ENCODE measurements around the gene RHOD. TPM values are rescaled to one million over a fixed set of nuclear protein-coding genes. Genes with fewer than 3 reads are reported as not detected.

RHOD gene
- total RNA-seq, 1 experiment from 2014 or later = 33.5 TPM

DNA sequence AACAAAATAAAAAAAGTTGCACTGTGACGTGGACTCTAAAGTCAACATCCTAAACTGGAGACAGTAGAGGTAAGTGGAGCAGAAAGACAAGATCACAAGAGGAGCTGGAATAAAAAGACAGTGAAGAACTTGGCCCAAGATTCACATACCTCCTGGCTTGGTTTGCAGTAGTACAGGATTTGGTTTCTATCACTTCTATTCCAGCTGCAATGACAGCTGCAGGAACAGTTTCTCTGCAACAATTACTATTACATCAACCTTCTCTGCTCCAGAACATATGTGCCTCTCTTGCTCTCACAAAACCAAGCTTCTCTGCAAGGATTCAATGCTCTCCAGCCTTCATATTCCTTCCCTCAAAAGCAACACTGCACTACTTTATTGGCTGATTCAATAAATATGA lies 54.6 kb downstream of the RHOD start:
- TF ChIP-seq, protein P1, sequence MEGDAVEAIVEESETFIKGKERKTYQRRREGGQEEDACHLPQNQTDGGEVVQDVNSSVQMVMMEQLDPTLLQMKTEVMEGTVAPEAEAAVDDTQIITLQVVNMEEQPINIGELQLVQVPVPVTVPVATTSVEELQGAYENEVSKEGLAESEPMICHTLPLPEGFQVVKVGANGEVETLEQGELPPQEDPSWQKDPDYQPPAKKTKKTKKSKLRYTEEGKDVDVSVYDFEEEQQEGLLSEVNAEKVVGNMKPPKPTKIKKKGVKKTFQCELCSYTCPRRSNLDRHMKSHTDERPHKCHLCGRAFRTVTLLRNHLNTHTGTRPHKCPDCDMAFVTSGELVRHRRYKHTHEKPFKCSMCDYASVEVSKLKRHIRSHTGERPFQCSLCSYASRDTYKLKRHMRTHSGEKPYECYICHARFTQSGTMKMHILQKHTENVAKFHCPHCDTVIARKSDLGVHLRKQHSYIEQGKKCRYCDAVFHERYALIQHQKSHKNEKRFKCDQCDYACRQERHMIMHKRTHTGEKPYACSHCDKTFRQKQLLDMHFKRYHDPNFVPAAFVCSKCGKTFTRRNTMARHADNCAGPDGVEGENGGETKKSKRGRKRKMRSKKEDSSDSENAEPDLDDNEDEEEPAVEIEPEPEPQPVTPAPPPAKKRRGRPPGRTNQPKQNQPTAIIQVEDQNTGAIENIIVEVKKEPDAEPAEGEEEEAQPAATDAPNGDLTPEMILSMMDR (IDR thresholded peaks at IDR 0.05) = no peak
- TF ChIP-seq, protein P2, sequence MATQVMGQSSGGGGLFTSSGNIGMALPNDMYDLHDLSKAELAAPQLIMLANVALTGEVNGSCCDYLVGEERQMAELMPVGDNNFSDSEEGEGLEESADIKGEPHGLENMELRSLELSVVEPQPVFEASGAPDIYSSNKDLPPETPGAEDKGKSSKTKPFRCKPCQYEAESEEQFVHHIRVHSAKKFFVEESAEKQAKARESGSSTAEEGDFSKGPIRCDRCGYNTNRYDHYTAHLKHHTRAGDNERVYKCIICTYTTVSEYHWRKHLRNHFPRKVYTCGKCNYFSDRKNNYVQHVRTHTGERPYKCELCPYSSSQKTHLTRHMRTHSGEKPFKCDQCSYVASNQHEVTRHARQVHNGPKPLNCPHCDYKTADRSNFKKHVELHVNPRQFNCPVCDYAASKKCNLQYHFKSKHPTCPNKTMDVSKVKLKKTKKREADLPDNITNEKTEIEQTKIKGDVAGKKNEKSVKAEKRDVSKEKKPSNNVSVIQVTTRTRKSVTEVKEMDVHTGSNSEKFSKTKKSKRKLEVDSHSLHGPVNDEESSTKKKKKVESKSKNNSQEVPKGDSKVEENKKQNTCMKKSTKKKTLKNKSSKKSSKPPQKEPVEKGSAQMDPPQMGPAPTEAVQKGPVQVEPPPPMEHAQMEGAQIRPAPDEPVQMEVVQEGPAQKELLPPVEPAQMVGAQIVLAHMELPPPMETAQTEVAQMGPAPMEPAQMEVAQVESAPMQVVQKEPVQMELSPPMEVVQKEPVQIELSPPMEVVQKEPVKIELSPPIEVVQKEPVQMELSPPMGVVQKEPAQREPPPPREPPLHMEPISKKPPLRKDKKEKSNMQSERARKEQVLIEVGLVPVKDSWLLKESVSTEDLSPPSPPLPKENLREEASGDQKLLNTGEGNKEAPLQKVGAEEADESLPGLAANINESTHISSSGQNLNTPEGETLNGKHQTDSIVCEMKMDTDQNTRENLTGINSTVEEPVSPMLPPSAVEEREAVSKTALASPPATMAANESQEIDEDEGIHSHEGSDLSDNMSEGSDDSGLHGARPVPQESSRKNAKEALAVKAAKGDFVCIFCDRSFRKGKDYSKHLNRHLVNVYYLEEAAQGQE (IDR thresholded peaks at IDR 0.05; ENCODE audit: insufficient read depth in 1 of 2, low read depth in 2 of 2, low read length in 1 of 2) = no peak
- TF ChIP-seq POLR2AphosphoS5 (IDR thresholded peaks at IDR 0.05; ENCODE audit: low read depth, low read length) (no peak), SIN3A (IDR thresholded peaks at IDR 0.05; ENCODE audit: borderline replicate concordance, insufficient read depth, low read depth, low read length) (no peak), TCF7L2 (IDR thresholded peaks at IDR 0.05; ENCODE audit: low read depth, low read length) (no peak)
- in situ Hi-C loops (cut with HindIII; ENCODE audit: low pct_unique_long_range_greater_than_20kb, low sequenced_read_pairs) (no loop called here), intact Hi-C loops (cut with micrococcal nuclease; ENCODE audit: unreplicated experiment) (no loop called here)
- DNase-seq (ENCODE audit: low read depth, low spot score) = no peak
- Histone ChIP-seq H3K27me3 (ENCODE audit: control insufficient read depth, insufficient read depth, low read length) (no peaks in the 10 kb centered on the region), H3K36me3 (ENCODE audit: control insufficient read depth, insufficient read depth, low read length) (no peaks in the 10 kb centered on the region), H3K4me1 (ENCODE audit: control insufficient read depth, insufficient read depth, low read length) (no peaks in the 10 kb centered on the region), H3K9me3 (ENCODE audit: control insufficient read depth, insufficient read depth, low read depth, low read length) (no peaks in the 10 kb centered on the region), H3K4me3 (ENCODE audit: low read depth in 2 of 2, low read length in 2 of 2) (no peak overlapping the region), H3K27ac (ENCODE audit: low read length) (no peak overlapping the region)
- POLR2A ChIA-PET = no interaction called here
- no TSS peak for BruUV-seq (replicated peaks)
- ATAC-seq = no peak
- CTCF ChIA-PET = no interaction called here

DNA sequence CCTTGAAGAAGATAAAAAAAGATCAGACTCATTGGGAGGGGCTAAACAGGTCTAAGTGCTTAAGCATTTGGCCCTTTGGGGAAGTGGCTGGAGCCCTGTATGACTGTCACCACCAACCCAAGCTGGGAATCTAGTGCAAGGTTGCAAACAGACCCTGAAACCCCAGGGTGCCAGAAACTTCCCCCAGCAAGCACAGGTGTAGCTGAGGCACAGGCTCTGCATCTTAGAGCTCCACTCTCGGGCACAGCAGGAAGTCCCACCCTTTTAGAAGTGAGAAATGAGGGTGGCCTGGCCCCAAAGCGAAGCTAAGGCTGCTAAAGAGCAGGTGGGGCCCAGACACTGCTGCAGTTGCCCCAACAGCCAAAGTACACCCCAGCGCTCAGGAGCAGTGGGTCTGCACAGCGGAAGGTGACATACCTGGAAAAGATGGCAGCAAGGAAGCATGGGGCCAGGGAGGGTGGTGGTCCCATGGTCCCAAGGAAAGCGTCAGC lies 56.6 kb downstream of the RHOD start:
- no TSS peak for BruUV-seq (replicated peaks)
- Histone ChIP-seq H3K27ac (ENCODE audit: low read length) (no peak overlapping the region), H3K36me3 (ENCODE audit: control insufficient read depth, insufficient read depth, low read length) (no peaks in the 10 kb centered on the region), H3K9me3 (ENCODE audit: control insufficient read depth, insufficient read depth, low read depth, low read length) (no peaks in the 10 kb centered on the region), H3K27me3 (ENCODE audit: control insufficient read depth, insufficient read depth, low read length) (no peaks in the 10 kb centered on the region), H3K4me3 (ENCODE audit: low read depth in 2 of 2, low read length in 2 of 2) (no peak overlapping the region), H3K4me1 (ENCODE audit: control insufficient read depth, insufficient read depth, low read length) (peaks cover 9% of the 10 kb centered on the region)
- no peak for ATAC-seq
- ChIA-PET POLR2A (no interaction called here), CTCF (no interaction called here)
- no peak for TF ChIP-seq POLR2AphosphoS5 (IDR thresholded peaks at IDR 0.05; ENCODE audit: low read depth, low read length)
- TF ChIP-seq, protein P2 (IDR thresholded peaks at IDR 0.05; ENCODE audit: insufficient read depth in 1 of 2, low read depth in 2 of 2, low read length in 1 of 2) = no peak
- no peak for TF ChIP-seq SIN3A (IDR thresholded peaks at IDR 0.05; ENCODE audit: borderline replicate concordance, insufficient read depth, low read depth, low read length)
- no peak for TF ChIP-seq TCF7L2 (IDR thresholded peaks at IDR 0.05; ENCODE audit: low read depth, low read length)
- TF ChIP-seq, protein P1 (IDR thresholded peaks at IDR 0.05) = no peak
- no peak for DNase-seq (ENCODE audit: low read depth, low spot score)
- in situ Hi-C loops (cut with HindIII; ENCODE audit: low pct_unique_long_range_greater_than_20kb, low sequenced_read_pairs) (no loop called here), intact Hi-C loops (cut with micrococcal nuclease; ENCODE audit: unreplicated experiment) (no loop called here)
